HG02678 (cell line): Measurements from ENCODE around the gene TUFM.
"Not testable (repeated sequence)": the region's sequence is repeated elsewhere in the genome, so short reads cannot be mapped to it uniquely, and the experiment has no call there.

Experiments
- ATAC-seq: cut with Tn5 transposase; IDR thresholded peaks from one replicate; pipeline ENCODE4 v1.9.1; 2021; ENCODE audit warnings: mild to moderate bottlenecking, moderate library complexity; ENCODE audit not compliant: unreplicated experiment

TUFM gene

GRCh38 chr16:28875134-28876018 is 29.2 kb upstream of the TUFM start:
- no peak for ATAC-seq

- ATAC-seq = no peak
Measured at GRCh38 chr16:28874406-28874805, 28.3 kb upstream of the TUFM start.

- no peak for ATAC-seq
Measured at GRCh38 chr16:28873543-28874201, 27.5 kb upstream of the TUFM start.

GRCh38 chr16:28872952-28873351 is 26.8 kb upstream of the TUFM start:
- no peak for ATAC-seq

- no peak for ATAC-seq
Measured at GRCh38 chr16:28869201-28869600, 23.1 kb upstream of the TUFM start.

GRCh38 chr16:28867646-28868045 is 21.5 kb upstream of the TUFM start:
- ATAC-seq = not testable (repeated sequence)

GRCh38 chr16:28867241-28867640 is 21.1 kb upstream of the TUFM start:
- ATAC-seq = no peak

GRCh38 chr16:28866454-28866804 is 20.3 kb upstream of the TUFM start:
- ATAC-seq = no peak

GRCh38 chr16:28865722-28866453 is 19.7 kb upstream of the TUFM start:
- no peak for ATAC-seq

- no peak for ATAC-seq
Measured at GRCh38 chr16:28865001-28865688, 19.0 kb upstream of the TUFM start.

- no peak for ATAC-seq
Measured at GRCh38 chr16:28863929-28864793, 18.0 kb upstream of the TUFM start.

- ATAC-seq = no peak
Measured at GRCh38 chr16:28859326-28859725, 13.2 kb upstream of the TUFM start.

- no peak for ATAC-seq
Measured at GRCh38 chr16:28858421-28858820, 12.3 kb upstream of the TUFM start.

GRCh38 chr16:28846933-28847273 is 755 bp upstream of the TUFM start:
- ATAC-seq = no peak

GRCh38 chr16:28845761-28846079 is 428 bp downstream of the TUFM start:
- peak; percentile 1 for ATAC-seq

- ATAC-seq = no peak
Measured at GRCh38 chr16:28845293-28845692, 855 bp downstream of the TUFM start.

GRCh38 chr16:28844226-28844885 is 1.8 kb downstream of the TUFM start:
- ATAC-seq = no peak

- no peak for ATAC-seq
Measured at GRCh38 chr16:28843766-28844165, 2.4 kb downstream of the TUFM start.

GRCh38 chr16:28842696-28843095 is 3.5 kb downstream of the TUFM start:
- ATAC-seq = no peak

- ATAC-seq = no peak
Measured at GRCh38 chr16:28839899-28840298, 6.2 kb downstream of the TUFM start.
